MM.1S (cell line): ENCODE results near the gene HRH2.

Source experiments
- EZH2 ChIP-seq: fragments of 300-600 bp; sonication (generic); optimal IDR thresholded peaks from 2 replicates; pipeline ENCODE3; 2017; ENCODE audit warnings: low read depth, mild to moderate bottlenecking, antibody characterized with exemption, low read length, mixed read lengths
- EZH2phosphoT487 ChIP-seq: fragments of 300-600 bp; sonication (generic); IDR thresholded peaks from 2 replicates; pipeline ENCODE4 v1.6.1; 2018; ENCODE audit warnings: antibody characterized with exemption, low read length
- TF ChIP-seq, protein P1 (sequence below): fragments of 300-600 bp; sonication (generic); IDR thresholded peaks from 2 replicates; pipeline ENCODE4 v1.5.1; 2016; ENCODE audit warnings: antibody characterized with exemption, low read length, mixed read lengths

GRCh38 chr5:175690025-175690424 is 32.2 kb downstream of the HRH2 start:
- TF ChIP-seq, protein P1, sequence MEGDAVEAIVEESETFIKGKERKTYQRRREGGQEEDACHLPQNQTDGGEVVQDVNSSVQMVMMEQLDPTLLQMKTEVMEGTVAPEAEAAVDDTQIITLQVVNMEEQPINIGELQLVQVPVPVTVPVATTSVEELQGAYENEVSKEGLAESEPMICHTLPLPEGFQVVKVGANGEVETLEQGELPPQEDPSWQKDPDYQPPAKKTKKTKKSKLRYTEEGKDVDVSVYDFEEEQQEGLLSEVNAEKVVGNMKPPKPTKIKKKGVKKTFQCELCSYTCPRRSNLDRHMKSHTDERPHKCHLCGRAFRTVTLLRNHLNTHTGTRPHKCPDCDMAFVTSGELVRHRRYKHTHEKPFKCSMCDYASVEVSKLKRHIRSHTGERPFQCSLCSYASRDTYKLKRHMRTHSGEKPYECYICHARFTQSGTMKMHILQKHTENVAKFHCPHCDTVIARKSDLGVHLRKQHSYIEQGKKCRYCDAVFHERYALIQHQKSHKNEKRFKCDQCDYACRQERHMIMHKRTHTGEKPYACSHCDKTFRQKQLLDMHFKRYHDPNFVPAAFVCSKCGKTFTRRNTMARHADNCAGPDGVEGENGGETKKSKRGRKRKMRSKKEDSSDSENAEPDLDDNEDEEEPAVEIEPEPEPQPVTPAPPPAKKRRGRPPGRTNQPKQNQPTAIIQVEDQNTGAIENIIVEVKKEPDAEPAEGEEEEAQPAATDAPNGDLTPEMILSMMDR = no peak
- TF ChIP-seq EZH2 = no peak
- no peak for TF ChIP-seq EZH2phosphoT487
